ENCODE results near the gene PHLDA3.
"Not testable (repeated sequence)": the region's sequence is repeated elsewhere in the genome, so short reads cannot be mapped to it uniquely, and the experiment has no call there.

The PHLDA3 gene

DNA sequence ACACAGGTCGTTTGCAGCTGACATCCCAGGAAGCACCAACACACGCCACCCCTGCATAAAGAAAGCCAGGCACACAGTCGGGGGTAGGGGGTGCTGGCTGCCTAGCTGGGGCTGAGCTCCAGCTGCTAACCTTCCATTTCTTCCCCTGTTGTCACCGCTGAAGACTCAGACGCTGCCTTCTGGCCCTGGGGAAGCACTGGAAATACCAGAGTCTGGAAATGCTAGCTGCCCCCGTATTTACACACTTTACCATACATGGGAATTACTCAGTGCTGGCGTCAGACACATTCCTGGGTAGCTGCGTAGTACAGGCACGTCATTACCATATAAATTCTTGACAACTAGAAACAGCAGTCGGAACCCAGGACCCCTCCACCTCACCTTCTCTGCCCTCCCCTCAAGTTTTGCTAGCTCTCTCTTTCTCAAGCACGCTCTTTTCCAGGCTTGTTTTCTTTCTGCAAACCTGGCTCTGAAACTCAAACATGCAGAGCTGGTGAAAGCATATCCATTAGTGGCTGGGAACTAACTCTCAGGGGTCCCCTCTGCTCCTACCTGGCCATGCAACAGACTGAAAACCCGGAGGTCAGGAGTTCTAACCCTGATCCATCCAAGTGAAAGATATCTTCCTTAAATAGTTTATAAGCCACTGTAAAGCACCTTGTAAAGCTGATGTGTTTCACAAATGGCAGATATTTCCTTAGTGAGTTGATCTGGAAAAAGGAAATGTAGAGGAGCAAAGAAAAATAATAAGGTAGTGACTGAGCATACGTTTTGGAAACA, 34.6 kb upstream of the PHLDA3 start:
- DNase-seq, result no peak

DNA sequence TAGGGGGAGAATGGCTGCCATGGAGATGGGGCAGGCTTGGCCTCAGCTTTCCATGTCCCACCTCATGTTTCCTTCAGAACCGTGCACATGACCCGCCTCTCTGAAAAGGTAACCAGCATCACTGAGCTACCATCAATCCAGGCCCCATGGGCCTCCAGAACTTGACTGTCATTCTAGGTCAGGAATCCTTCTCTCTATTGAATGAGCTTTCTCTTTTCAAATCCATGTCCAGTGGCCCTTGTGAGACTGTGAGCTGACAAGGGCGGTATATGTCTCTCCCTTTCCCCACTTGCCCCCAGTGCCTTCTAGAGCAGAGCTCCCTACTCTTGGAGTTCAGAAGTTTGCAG, 33.5 kb upstream of the PHLDA3 start:
- DNase-seq, result no peak

DNA sequence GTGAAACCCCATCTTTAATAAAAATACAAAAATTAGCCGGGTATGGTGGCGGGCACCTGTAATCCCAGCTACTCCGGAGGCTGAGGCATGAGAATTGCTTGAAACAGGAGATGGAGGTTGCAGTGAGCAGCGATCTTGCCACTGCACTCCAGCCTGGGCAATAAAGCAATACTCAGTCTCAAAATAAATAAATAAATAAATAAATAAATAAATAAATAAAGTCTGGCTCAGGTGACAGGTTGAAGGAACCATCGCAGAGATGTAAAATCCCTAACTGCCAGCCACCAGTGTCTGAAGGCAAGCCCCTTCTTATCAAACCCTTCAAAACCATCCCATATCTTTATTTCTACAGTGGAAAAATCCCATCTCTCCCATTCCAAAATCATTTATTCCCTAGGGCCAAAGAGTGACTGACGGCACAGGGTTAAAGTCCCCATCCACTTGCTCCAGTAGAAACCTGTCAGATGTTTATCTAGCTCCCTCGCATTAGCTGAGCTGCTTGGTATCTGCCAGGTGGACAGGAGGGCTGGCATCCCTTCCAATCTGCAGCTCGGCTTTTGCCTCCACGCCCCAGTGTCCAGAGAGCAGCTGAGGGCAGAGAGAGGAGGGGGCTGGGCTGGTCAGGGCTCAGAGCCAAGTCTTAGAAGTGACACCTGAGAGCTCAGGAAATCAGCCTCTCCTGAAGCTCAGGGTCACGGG, 33.0 kb upstream of the PHLDA3 start:
- no peak for DNase-seq

DNA sequence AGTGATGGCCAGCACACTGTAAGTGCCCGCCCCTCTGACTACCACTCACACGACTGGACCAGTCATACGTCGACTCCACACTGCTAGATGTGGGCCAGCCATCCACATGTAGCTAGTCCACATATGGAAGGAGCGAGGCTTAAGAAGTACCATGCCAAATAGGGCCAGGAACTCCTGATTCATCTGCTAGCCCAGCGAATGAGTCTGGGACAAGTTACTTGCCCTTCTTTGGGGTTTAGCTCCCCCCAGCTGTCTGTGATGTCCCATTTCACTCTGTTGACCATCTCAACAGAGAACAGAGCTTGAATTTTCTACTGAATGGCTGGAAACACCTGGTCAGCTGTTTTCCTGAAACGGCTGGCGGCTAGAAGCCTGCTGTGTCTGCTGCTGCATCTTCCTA, 32.2 kb upstream of the PHLDA3 start:
- no peak for DNase-seq

DNA sequence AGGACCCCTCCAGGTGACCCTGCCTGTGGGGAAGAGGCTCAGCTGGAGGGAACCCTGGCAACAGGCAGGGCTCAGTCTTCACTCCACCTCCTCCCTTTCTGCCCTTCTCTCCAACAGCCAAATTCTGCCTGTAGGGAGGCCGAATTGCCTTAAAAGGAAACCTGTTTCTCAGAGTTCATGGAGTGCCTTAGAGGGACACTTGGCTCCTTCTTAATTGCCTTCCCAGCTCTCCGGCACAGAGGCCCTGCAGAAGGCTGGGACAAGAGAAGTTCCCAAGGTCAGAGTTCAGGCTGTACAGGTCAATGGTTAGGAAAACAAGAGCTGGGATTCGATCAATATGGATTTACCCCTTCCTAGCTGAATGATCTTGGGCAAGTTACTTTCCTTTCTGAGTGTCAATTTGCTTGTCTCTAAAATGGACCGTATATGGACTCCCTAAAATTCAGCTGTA, 31.7 kb upstream of the PHLDA3 start:
- DNase-seq, result no peak

DNA sequence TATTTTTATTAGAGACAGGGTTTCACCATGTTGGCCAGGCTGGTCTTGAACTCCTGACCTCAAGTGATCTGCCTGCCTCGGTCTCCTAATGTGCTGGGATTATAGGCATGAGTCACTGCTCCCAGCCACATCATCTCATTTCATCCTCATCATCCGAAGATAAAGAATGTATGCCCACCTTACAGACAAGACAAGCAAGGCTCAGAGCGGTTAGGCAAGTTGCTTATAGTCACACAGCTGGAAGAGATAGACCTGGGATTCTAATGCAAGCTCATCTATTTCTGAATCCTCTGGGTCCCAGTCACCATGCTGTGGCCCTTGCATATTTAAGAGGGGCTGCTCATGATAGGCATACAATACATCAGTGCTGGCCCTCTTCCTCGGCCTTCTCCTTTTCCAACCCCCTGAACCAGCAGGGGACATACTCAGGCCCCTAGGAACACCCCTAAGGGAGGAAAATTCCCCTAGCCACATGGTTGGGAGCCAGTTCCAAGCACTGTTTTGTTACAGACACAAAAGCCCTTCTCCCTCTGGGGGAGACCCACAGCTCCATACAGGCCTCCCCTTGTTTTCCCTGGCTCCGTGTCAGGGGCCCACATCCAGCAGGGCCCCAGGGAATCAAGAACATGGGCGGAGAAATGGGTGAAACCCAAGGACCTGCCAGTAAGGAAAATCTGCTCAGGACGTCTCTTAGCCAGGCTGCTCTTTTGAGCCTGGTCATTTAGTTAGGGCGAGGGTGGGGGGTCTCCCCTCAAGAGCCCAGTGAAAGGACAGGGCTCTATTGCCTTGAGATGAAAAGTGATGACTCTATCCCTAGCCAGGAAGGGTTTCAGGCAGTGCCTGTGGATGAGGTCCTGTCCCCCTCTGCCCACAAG, 31.0 kb upstream of the PHLDA3 start:
- no peak for DNase-seq

DNA sequence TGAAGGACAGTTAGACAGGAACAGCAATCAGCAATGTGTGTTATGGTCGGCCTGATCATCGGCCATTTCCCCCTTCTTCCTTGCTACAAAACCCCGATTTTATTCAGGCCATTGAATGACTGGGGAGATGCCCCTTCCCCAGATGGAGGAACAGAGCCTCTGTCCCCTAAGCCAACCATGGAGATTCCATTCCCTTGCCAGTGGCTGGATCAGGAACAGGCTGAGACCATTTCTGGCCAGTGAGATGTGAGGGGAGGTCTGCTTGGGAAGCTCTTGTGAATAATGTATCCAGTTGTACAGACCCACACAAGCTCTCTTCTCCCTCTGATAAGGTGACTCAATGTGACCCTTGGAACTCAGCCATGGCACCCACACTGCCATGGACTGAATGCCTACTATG, 30.2 kb upstream of the PHLDA3 start:
- no peak for DNase-seq

DNA sequence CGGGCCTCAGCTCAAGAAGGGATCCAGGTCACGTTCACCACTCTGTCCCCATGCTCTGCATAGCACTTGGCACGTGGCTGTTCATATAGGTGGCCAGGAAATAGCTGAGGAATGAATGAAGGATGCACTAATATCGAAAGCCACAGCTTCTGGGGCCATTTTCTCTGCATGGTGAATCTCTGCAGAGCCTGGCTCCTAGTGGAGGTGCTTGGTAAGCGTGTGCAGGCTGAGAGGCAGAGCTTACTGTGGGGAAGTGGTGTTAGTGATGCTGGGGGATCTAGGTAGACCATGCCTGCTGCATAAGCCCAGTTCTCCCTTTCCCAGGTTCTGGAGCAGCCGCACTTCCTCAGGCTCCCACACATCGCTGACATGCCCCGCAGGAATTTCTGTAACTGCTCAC, 29.6 kb upstream of the PHLDA3 start:
- no peak for DNase-seq

DNA sequence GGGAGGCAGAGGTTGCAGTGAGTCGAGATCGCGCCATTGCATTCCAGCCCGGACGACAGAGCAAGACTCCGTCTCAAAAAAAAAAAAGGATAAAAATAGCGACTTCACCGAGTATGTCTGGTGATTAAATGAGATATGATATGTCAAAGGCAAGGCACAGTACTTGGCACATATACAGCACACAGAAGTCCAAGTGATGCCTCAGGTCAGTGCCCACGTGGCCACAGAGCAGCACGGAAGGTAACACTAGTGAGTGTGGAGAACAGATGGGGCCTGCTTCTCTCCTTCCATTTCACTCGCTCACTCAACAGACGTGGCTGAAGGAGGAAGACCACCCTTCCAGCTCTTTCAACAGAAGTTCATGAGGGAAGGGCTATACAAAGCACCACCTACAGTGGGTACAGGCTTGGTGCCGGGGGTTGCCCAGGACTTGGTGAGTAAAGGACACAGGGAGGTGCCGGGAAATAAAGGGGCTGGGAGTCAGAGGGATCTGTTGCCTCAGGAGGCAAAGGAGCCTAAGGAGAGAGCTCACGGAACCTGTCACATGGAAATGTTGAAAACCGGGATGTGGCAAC, 29.0 kb upstream of the PHLDA3 start:
- no peak for DNase-seq

DNA sequence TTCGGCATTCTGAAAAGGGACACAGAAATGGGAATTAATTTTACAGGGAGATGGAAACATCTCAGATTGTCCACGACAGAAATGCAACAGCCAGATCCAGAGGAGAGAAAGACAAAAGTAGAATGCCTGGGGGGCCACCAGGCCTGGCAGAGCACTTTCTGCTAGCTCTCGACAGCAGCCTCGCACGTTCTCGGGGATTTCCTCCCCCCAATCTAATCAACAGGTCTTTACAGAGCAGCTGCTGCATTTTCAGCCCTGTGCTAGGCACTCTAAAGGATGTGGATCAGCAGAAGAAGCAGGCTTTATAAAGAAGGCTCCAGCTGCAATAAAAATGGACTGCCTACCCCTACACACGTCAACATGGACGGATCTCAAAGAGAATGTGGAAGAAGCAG, 27.3 kb upstream of the PHLDA3 start:
- no peak for DNase-seq

DNA sequence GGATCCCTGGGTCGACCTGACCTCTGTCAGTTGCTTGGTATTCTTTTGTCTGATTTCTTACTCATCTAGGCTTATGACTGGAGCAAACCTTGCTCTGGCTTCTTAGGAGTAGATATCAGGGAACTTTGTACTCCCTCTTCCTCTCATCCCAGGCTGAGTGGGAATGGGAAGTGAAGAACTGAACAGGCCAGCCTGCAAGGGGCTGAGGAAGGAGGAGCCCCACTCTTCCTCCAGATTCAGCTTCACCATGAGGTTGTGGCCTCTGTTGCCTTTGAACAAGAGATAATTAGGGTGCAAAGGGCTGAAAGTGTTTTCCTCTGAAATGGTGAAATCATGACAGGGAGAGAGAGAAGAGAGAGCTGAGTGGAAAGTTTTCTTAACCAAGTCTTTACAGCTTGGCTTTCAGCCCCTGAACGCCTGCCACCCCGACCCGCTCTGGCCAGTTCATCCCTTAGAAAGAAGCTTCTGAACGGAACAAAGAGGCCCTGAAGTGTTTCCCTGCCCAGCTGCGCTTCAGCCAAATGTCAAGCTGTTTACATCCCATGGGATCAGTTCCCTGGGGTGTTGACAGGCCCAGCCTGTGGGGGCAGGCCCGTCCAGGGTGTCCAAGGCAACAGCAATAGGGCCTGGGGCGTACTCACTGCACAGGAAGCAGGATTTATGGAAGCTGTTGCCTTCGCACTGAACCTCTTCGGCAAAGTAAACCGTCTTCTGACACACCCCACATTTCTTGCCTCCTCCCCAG, 26.7 kb upstream of the PHLDA3 start:
- no peak for DNase-seq

DNA sequence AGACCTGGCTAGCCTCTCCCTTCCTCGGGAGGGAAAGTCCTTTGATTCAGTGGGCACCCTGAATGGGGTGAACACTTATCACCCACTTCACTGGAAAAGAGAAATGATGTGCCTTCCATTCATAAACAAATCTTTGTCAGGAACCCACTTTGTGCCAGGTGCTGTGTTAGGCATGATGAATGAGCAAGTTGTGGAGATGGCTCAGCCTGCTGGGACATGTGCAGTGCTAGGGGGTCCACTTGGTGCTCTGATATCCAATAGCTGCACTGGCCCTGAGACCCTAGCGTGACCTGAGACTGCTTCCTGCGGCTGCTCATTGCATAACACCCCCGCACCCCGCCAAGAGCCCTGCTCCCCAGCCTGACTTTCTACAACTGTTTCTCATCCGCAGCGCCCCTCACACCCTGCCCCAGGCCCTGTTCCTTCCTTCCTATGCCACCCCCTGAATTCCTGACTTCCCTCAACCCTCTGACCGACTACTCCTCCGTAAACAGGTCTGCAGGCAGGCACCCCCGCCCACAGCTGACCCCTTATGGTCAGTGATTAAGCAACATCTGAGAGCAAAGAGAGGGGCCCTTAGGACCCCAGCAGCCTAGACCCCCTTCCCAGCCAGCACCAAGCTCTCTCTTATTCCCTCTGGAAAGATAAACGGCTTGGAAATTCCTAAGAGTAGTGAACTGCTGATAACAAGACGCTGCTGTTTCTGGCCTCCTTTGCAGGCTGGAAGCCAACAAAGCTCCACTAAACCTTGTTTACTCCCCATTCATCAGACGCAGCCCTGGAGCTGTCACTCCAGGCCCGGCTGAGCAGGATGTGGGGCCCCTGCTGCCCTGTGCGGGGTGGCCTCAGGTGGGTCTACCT, 25.0 kb upstream of the PHLDA3 start:
- DNase-seq, result no peak

DNA sequence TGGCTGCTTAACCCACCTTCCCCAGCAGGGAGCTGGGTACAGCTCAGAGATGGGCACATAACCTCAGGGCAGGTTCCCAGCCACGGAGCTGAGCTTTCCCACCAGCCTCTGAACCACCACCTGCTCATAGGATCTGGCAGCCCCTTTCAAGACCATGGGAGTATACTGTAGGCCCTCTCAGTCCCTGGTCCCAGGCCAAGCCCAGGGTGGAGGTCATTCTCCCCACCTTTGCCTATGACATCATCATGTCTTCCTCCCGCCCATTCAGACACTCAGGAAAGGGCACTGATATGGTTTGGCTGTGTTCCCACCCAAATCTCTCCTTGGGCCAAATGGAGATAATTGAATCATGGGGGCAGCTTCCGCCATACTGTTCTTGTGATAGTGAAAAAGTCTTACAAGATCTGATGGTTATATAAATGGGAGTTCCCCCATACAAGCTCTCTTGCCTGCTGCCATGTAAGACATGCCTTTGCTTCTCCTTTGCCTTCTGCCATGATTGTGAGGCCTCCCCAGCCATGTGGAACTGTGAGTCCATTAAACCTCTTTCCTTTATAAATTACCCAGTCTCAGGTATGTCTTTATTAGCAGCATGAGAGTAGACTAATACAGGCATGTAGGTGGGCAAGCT, 24.2 kb upstream of the PHLDA3 start:
- DNase-seq, result not testable (repeated sequence)

DNA sequence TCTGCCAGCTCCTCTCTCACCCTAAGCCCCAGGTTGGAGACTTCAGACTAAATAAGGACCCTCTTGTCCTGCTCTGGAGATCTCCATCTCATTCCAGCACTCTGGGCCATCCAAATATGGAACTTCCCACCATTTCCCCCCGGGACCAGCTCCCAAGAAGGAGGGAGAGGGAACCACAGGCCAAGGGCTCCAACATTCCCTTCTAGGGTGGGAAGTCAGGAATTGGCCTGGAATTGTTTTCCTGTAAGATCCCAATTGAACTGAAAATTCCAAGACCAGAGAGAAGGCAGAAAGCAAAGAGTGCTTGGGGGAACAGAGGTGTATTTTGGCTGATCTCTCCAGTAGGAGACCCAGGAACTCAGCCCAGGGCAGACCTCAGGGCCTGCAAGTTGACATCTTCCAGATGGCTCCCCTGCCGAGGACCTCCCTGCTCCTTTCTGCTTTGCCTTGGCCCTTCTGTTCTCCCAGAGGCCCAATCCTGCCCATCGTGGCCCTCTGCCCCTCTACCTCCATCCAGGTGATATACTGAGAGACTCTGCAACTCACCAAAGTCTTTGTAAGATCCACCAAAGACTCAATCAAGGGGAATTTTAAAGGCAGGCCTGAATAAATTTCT, 23.0 kb upstream of the PHLDA3 start:
- no peak for DNase-seq

DNA sequence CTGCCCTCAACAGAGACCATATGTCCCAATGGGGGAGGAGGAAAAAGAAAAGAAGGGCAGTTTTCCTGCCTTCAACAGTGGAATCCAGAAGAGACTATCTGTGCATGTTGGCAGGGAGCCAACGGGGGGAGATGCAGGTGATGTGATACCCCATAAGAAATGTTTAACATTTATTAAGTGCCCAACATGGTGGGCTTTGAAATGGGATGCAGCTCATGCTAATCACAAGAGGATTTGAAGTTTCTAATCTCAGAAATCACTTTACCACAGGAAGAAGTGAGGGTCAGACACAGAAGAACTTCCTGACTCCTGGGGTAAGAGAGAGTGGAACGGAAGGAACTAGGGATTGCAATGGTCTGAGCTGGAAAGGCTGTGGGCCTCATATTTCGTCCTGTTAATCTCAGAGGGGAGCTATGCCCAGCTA, 21.7 kb upstream of the PHLDA3 start:
- no peak for DNase-seq

DNA sequence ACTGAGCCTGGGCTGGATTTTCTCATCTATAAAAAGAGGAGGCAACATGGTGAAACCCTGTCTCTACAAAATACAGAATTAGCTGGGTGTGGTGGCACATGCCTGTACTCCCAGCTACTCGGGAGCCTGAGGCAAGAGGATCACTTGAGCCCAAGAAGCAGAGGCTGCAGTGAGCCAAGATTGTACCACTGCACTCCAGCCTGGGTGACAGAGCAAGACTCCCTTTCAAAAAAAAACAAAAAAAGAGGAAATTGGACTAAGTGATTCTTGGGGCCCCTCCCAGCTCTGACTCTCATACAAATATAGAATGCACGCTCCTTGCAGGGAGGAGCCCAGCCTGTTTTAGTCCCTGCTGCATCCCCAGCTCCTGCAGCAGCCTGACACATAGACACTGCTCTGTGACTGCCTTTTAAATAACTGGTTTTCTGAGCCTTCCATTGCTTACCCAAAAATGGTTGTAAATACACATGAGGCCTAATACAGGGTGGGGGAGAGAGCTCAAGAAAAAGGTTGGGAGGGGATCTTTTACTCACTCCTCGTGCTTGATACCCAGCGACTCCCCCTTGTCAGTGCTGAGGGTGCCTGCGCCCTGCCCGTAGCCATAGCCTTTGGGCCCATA, 20.8 kb upstream of the PHLDA3 start:
- no peak for DNase-seq

DNA sequence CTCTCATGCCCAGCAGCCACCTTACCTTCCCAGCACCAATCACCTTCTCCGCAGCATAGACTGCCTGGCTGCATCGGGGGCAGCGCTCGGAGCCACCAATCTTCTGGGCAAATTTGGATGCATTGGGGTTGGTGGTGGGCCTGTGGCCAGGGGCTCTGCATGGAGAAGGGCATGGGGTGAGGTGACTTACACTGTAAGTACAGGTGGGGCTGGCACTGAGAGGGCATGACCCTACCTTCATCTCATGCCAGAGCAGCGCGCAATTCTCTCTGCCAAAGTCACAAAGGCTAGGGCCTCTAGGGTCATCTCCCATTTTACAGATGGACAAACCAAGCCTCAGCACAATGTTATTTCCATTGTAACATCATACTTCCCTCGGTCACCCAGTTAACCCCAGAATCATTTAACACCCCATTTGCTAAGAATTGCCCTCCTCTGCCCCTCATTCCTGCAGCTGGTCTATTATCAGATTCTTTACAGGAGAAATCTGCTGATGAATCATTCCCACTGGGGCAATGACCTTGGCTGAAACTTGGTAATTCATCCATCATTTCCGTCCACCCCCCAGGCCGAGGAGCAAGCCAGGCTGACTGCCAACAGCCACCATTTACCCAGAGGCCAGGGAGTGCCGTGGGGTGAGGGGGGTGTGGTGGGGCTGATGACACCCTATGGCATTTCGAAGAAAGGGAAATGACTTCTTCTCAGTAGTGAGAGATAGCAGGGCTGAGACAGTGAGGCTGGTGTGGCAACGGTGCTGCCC, 20.0 kb upstream of the PHLDA3 start:
- no peak for DNase-seq

DNA sequence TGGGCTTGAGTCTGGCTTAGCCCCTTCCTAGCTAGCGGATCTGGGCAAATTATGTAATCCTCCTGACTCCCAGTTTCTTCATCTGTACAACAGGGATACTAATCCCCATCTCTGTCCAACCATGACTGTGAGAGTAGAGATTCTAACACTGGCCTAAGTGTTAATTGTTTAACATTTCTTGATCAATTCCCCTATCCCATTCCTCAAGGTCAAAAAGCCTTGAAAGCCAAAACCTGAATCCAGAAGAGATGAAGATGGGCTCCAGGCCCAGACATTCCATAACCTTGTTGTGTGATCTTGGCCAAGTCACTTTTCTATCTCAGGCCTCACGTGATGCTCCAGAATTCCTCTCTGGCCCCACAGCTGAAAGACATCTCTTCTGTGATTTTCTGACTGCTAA, 18.8 kb upstream of the PHLDA3 start:
- no peak for DNase-seq

DNA sequence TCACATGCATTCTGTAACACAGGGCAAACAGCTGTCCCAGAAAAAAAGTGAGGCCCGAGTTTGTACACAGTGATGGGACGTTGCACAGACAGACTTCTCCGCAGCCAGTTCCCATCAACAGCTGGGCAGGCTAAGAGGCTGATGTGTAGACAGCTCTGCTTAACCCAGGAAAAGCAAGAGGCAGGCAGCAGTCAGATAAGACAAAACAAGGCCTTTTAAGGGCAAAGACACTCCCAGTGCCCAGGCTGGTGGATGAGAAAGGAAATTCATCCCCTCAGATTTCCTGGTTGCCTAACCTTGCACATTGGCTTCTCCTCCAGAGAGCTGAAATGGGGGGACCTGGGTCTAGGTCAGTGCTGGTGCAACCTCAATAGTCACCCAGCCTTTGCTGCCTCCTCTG, 17.2 kb upstream of the PHLDA3 start:
- no peak for DNase-seq
